ENCODE measurements around the gene CORO2B.
A peak's percentile ranks its signal among the peaks of the same experiment; 100 is the strongest.

CORO2B gene

DNA sequence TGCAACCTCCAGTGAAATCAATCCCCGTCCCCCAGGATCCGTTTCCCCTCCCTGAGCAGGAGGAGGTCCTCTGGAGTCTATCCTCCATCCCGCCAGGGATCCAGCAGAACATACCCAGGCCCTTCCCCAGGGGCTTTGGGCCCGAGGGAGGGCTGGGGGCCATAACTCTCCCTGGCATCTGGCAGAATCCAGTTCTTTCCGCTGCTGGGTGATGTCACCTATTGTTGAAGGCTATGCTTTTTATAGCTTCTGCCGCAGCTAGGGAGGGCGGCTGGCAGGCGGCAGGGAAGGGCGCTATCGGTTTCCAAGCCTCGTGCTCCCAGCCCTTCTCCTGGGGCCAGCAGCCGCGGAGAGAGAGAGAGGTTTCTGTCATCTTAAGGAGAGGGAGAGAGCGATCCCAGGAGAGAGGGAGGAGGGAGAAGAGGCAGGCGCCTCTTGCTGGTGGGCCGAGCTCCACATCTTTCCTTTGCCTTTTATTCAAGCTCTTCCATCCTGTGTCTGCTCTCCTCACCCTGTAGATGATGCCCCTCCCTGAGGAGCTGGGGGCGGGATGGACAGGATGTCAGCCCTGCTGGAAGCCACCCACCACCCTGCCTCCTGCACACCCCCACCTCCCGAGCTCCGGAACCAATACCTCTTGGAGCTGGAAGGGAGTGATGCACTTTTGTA, 121.8 kb downstream of the CORO2B start:
- DNase-seq: peak; percentile 62

DNA sequence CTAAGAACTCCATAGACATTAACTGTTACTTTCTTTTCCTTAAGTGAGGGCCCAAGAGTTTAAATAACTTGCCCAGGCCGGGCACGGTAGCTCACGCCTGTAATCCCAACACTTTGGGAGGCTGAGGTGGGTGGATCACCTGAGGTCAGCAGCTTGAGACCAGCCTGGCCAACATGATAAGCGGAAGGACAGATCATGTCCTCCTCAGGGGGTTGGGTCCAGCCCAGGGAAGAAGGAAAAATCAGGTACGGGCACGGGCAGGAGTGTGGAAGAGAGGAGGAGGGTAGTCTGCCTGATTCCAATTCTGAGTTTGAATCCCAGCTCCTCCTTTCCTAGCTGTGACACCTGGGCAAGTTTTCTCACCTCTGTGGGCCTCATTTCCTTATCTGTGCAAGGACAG, 123.1 kb downstream of the CORO2B start:
- DNase-seq: no peak

DNA sequence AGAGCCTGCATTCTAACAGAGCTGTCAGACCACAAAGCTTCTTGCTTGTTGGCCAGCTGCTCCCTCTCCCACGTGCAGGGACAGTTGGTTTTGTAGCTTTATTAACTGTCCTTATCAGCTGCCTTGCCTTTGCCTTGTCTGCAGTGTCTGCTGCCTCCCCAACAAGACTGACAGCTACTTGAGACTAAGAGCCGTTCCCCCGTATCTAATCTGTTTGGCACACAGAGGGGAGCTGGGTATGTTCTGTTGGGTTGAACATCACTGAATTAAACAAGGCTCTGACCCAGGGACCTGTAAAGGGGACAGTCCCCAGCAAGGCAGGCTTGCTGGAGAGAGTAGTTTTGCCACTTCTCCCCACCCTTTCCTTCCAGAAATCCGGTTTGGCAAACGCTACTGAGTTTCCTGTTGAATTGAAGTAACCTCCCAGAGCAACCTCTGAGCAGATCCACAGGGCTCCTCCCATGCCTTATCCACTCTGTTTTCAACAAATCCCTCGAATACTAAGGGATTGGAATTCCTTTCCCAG, 125.8 kb downstream of the CORO2B start:
- no peak for DNase-seq

DNA sequence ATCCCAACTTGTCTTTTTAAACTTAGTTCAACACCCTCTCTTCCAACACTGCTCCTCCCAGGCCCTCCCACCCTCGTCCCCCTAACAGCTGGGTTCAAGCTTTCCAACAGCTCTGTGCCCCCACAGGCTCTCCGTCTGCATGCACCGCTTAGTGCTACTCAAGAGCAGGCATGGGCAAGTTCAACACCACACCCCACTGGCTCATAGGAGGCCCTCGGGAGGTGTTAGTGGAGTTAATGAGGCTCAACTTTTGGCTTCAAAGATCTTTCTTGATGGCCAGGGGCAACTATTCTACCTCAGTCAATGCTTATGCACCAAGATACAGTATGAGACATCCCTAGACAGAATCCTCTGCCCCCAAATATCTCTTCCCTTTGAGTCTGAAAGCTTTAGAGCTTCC, 127.5 kb downstream of the CORO2B start:
- DNase-seq: no peak

DNA sequence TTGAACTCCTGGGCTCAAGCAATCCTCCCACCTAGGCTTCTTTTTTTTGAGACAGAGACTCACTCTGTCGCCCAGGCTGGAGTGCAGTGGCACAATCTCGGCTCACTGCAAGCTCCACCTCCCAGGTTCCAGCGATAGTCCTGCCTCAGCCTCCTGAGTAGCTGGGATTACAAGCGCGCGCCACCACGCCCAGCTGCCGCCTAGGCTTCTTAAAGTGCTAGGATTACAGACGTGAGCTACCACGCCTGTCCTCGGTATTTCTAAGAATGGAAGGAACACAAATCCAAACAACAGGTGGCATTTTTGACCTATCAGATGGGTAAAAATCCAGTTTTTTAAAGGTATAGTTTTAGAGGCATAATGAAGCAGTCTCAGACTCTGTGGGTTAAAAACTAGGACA, 128.1 kb downstream of the CORO2B start:
- DNase-seq: no peak

DNA sequence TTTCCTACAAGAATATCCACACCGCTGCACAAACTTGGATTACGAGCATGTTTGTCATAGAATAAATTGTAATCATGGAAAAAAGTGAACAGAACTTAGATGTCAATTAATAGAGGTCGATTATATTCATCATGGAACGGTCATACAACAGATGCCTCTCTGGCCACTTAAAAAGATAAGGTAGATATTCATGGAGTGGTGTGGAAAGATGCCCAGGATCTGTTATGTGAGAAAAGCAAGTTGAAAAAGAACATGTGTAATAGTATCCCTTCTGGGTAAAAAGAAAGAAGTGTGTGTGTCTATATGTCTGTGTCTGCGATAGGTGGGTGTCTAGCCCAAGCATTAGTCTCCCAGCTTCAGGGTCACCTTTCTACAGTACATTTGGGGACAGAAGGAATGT, 128.6 kb downstream of the CORO2B start:
- DNase-seq: no peak

DNA sequence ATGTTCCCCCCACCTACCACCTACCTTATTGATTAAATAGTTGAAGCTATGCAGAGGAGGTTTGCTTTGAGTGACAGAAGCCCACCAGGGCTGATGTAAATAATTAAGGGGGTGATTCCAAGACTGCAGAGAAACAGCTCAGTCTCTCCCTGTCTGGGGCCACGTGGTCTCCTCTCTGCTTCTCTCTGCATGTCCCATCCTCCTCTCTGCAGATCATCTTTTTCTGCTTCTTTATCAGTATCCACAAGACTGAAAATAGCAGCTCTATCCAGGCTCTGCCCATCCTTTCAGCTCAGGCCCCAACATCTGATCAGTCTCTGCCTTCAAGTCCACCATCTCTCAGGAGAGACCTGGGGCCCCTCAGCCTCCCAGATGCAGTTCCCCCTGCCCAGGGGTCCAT, 131.1 kb downstream of the CORO2B start:
- no peak for DNase-seq

DNA sequence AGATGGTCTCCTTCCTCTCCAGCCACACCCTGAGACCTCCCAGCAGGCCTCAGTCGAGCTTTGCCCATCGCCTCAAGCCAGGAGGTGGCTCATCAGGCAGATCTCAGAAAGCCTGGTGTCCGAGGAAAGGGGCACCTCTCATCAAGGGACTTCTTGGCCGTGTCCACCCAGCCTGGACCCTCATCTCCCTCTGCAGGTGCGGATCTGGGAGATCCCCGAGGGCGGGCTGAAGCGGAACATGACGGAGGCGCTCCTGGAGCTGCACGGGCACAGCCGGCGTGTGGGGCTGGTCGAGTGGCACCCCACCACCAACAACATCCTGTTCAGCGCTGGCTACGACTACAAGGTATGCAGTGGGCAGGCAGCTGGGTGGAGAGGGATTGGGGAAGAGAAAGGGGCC, 131.7 kb downstream of the CORO2B start:
- DNase-seq: no peak

DNA sequence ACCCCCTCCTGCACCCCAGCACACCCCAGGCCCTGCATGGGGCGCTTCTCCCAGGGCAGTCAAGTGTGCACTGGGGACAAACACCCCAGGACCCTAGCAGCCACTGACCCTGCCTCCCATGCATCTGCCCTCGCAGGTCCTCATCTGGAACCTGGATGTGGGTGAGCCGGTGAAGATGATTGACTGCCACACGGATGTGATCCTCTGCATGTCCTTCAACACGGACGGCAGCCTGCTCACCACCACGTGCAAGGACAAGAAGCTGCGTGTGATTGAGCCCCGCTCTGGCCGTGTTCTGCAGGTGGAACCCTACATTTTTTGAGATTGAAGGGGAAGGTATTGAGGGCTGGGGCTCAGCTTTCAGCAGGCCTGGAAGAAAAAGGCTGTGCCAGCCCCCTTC, 132.6 kb downstream of the CORO2B start:
- DNase-seq: no peak

DNA sequence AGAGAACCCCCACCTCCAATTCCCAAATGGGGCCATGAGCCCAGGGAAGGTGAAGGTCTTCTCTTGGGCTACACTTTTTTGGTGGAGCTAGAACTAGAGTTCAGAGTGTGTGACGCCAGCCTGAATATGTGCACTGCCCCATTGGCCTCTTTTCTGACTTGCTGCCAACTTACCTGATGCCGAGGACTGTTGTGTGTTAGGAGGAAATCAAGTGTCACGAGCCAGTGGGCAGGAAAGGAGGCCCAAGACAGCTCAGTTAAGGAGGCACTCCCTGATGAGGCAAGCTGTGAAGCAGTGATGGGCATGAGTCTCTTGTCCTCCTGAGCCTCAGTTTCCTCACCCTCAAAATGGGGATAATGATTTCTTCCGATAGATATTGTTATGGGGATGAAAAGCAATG, 134.1 kb downstream of the CORO2B start:
- DNase-seq: no peak

DNA sequence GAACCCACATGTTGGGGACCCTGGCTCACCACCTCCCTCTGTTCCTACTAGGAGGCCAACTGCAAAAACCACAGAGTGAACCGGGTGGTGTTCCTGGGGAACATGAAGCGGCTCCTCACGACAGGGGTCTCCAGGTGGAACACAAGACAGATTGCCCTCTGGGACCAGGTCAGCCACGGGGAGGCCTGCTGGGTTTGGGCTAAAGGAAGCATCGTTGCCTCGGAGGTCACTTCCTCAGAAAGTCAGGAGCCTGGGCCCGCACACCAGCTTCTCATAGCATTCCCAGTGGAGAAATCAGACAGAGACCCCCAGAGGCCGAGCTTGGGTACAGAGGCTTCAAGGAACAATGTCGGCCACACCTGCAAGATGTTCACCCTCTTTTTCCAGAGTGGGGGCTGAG, 135.1 kb downstream of the CORO2B start:
- no peak for DNase-seq

DNA sequence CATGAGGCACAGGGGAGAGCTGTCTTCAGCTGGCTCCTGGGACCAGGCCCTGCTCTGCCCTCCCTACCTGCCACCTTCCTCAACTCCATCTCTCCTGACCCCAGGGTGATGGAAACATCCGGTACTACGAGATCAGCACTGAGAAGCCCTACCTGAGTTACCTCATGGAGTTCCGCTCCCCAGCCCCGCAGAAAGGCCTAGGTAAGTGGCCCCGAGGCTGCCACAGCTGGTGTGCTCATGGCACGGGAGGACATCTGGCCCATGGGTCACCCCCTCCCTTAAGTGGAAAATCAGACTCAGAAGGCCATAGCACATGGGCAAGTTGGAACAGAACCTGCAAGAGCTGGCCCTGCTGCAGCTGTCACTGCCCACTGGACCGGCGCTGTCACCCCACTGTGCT, 136.3 kb downstream of the CORO2B start:
- no peak for DNase-seq

DNA sequence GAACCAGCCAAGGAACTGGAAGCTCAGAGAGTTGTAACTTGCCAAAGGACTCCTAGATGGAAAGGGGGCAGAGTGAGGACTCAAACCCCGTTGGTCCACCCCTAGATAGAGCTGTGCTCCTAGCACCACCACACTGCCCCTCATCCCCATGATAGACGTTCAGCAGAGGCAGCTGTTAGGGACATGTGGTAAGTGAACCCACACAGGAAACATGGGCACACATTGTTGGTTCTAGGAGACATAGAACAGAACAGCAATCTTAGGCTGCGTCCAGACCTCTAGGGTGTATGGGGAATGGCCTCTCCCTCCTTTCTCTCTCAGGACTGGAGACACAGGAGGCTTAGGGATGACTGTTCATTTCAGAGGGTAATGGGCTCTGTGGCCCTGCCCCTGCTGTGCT, 139.2 kb downstream of the CORO2B start:
- no peak for DNase-seq

DNA sequence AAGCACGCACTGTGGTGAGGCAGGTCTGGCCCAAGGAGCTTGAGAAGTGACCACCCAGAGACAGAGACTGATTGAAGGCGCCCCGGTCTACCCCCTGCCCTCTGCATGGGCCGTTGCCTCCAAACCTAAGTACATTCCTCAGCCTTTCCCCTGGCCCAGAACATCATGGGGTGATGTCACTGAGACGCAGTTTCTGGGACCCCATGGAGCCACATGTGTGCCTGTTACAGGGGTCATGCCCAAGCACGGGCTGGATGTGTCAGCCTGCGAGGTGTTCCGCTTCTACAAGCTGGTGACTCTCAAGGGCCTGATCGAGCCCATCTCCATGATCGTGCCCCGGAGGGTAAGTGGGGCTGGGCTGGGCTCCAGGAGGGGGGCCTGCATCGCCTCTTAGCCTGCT, 139.7 kb downstream of the CORO2B start:
- no peak for DNase-seq

DNA sequence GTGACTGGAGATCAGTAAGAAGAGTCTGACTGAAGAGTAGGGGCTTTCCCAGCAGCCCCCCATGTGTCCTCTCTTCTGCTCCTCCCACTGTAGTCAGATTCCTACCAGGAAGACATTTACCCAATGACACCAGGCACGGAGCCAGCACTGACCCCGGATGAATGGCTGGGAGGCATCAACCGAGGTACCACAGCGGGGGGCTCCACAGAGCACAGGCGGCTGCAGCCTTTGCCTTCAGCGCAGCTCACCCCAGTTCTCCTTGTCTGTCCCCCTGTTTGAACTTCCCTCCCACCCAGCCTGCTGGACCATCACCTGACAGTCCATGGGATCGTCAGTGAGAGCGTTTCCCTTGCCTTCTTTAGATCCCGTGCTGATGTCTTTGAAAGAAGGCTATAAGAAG, 140.3 kb downstream of the CORO2B start:
- DNase-seq: no peak

DNA sequence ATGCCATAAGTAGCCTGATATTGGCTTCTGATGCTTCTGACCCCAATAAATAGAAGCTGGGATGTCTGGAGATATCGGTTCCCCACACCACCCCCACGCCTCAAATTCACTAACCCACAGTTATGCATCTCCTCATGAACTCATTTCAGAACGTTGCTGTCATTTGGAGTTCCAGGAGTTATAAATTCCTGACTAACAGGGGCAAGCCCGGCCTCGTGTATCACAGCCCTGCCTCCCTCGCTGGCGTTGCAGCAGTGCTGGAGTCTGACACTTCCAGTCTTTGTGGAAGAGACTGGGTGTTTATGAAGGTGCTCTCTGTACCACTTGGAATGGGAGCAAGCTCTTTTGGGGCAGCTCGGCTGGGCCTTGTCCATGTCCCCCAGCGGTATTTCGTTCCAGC, 140.9 kb downstream of the CORO2B start:
- DNase-seq: peak; percentile 71

DNA sequence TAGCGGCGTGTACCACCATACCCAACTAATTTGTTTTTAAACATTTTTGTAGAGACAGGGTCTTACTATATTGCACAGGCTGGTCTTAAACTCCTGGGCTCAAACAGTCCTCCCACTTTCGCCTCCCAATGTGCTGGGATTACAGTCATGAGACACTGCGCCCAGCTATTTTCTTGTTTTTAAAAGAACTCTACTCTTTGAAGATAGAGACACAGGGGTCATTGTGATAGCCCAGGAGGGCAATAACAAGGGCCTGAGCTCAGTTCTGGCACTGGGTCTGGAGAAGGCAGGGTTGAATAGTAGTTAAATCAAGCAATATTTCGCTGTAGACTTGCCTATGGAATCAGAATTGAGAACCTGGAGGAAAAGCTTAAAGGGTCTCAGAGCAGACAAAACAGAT, 143.1 kb downstream of the CORO2B start:
- no peak for DNase-seq

DNA sequence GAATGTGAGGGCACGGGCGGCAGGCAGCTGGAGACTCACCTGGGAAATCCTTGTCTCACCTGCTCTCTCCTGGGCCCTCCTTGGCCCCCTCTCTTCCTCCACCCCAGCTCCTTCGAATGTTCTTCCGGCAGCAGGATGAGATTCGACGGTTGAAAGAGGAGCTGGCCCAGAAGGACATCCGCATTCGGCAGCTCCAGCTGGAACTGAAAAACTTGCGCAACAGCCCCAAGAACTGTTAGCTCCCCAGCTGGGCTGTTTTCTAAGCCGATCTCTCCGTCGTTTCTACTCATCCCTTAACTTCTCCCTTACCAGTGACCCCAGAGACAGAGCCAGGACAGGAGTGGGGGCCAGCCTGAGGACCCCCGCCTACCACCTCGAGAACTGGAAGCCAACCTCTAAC, 146.9 kb downstream of the CORO2B start:
- DNase-seq: peak; percentile 39

DNA sequence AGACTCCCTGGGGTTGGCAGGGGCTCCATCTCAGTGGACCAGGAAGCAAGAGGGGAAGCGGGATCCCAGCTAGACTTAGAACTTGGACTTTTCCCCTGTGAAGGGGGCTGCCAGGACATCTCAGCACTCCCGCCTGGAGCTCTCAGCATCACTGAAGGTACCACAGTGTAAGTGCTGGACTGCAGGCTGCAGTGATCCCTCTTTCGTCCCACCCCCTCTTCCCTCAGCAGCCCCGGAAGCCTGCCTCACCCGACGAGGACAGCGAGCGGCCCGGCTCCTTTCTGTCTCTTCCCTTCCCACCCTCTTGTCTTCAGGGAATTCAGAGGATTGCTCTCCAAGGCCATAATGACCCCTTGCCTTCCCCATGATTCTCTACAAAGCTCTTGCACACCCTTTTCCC, 147.5 kb downstream of the CORO2B start:
- no peak for DNase-seq

DNA sequence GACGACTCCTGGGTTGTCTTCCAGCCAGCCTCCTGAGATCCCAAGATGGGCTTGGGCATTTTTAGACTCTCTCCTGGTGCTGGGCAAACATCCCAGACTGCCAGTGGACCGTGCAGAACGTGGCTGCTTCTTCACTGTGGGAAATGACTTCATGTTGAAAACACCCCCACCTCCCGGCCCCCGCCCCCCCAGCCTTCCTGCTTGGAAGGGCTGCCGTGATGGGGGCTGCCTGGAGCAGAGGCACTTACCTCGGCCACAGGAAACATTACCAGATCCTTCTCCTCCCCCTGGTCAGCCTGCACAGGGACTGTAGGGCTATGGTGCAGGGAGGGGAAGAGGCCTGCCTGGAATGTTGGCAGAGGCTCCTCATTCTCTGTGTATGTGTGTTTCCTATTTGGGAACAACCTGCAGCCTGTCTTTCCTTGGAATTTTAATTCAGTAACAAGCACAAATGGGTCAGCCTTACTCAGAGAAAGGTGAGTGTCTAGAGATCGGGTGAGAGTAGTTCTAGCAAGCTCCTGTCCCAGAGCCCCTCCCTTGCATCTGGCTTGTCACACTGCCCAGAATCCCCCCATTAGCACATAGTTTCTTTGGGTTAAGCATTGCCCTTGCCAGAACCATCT, 151.1 kb downstream of the CORO2B start:
- peak; percentile 28 for DNase-seq

DNA sequence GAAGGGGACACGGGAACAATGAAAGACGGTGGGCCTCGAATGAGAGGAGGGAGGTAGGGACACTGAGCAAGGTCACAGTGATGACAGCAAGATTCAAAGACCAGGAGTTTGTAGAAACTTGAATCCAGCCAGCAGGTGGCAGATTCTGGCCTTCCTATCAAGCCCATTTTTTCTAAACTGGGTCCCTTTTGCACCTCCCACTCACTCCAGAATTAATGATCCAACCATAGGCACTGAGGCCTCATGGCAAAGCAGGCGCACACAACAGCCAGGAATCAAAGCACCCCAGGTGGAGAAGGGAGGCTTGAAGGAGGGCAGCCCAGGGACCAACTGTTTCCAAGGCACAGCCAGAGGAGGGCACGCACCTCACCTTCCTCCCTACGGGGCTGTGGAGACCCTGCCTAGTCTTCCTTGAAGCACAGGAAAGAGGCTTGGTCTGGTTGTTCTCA, 151.7 kb downstream of the CORO2B start:
- peak; percentile 43 for DNase-seq

DNA sequence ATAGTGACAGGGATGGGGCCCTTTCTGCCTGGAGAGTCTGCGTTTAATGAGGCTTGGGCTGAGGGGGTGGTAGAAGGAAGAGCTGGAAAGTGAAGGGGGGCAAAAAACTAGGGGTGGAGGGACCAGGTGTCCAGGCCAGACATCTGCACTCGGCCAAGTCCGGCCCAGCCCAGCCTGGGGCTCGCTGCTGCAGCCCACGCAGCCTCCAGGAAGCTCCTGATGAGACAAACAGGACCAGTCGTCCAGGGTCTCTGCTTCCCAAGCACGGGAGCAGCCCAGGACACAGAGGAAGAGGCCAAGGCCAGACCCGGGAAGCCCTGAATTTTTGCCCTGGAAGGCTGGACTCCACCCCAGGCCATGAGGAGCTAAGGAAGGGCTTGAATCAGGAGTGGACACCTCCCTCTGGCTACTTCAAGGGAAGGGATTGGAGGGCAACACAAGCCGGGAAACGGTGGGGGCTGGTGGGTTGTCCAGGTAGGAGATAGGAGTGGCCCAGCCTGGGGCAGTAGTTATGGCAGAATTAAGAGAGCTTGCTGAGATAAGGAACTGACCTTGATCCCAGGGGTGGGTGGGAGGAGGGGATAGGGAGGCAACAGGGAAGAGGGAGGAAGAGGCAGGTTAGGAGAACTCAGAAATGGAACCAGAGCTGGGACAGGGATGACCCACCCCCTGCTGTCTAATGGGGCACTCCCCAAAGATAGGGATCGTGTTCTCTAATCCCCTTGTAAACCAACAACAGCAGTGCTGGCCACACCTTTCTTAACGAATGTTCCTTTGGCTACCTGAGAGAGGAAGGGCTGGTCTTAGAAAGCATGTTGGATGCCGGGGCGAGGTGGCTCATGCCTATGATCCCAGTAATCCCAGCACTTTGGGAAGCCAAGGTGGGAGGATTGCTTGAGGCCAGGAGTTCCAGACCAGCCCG, 152.4 kb downstream of the CORO2B start:
- DNase-seq: no peak

DNA sequence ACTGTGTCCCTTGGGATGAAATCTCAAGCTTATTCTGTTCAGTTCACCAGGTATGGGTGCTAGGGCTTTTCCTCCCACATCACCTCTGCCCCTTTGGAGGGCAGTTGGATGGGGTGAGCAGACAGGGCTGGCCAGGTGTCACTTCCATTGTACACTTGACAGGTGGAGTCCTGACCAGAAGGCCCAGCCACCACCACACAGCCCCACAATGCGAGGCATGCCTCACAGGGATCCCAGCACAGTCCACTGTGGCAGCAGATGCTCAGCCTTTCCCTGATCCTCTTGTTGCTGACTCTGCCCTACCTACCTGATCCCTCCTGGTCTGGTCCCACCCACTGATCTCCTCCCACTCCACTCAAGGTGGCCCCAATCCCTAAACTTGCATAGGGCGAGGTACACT, 153.7 kb downstream of the CORO2B start:
- no peak for DNase-seq
